GM12865 (cell line): ENCODE measurements around the gene GPR62.
"Not testable (repeated sequence)": the region's sequence is repeated elsewhere in the genome, so short reads cannot be mapped to it uniquely, and the experiment has no call there.

Source experiments
- DNase-seq: peaks from one replicate; pipeline ENCODE4 v3.0.0; 2010; ENCODE audit warnings: low read depth
- H3K4me3 ChIP-seq: 2 replicates; pipeline ENCODE4 v1.5.1; 2011; ENCODE audit warnings: mild to moderate bottlenecking, low read depth, low read length, control low read depth
- CTCF ChIP-seq: IDR thresholded peaks from 2 replicates; pipeline ENCODE4 v1.5.1; 2011; ENCODE audit warnings: low read length, control low read depth, low read depth, inconsistent platforms; ENCODE audit not compliant: insufficient read depth; ENCODE audit errors: missing control alignments

The GPR62 gene

GRCh38 chr3:51988286-51989146, 33.3 kb downstream of the GPR62 start:
- no peak for DNase-seq
- TF ChIP-seq CTCF = no peak
- no peak overlapping the region for H3K4me3 ChIP-seq

- DNase-seq, H3K4me3 ChIP-seq: not testable (repeated sequence)
These were observed 35.4 kb downstream of the GPR62 start for GRCh38 chr3:51990501-51990971.

- no peak overlapping the region for H3K4me3 ChIP-seq
- no peak for DNase-seq
- TF ChIP-seq CTCF = no peak
These were observed 37.0 kb downstream of the GPR62 start for GRCh38 chr3:51992017-51992682.

GRCh38 chr3:51993657-51994056, 38.5 kb downstream of the GPR62 start:
- H3K4me3 ChIP-seq, DNase-seq: not testable (repeated sequence)

- H3K4me3 ChIP-seq = peak overlapping the region; percentile 66
- no peak for DNase-seq
- TF ChIP-seq CTCF = no peak
These were observed 39.3 kb downstream of the GPR62 start for GRCh38 chr3:51994530-51994929.

- TF ChIP-seq CTCF = no peak
- DNase-seq = peak; percentile 96
- H3K4me3 ChIP-seq = peak within 1 kb of the TSS; percentile 66
These were observed 40.4 kb downstream of the GPR62 start, which contains the start of gene RPL29 for GRCh38 chr3:51995346-51996163. Gene RPL29, minus strand, starts transcription at chr3:51995895. Its CDS starts 434 bp downstream, at chr3:51995461.

- H3K4me3 ChIP-seq = no peak overlapping the region
- no peak for TF ChIP-seq CTCF
- no peak for DNase-seq
These were observed 42.0 kb downstream of the GPR62 start for GRCh38 chr3:51997172-51997571.
